Prostate gland (tissue), 2 donors: Measurements from ENCODE around the gene RBBP8NL.

Experiments used
- CTCF ChIP-seq, 4 experiments: fragments of 200-600 bp in 2 of 4; fragments of 450-650 bp in 2 of 4; sonication (generic) in 2 of 4; IDR thresholded peaks; 1 replicate in 3 of 4; 2 replicates in 1 of 4; pipeline ENCODE4 v1.5.1; 2016 to 2019; ENCODE audit warnings: antibody characterized with exemption in 4 of 4, mild to moderate bottlenecking in 2 of 4, moderate library complexity in 2 of 4
- POLR2A ChIP-seq: fragments of 450-650 bp; IDR thresholded peaks from one replicate; pipeline ENCODE4 v1.6.1; 2016; ENCODE audit warnings: antibody characterized with exemption, mild to moderate bottlenecking
- POLR2AphosphoS5 ChIP-seq: sonication (generic); formaldehyde crosslinking; IDR thresholded peaks from one replicate; pipeline ENCODE4 v1.6.1; 2017; ENCODE audit warnings: antibody characterized with exemption

DNA sequence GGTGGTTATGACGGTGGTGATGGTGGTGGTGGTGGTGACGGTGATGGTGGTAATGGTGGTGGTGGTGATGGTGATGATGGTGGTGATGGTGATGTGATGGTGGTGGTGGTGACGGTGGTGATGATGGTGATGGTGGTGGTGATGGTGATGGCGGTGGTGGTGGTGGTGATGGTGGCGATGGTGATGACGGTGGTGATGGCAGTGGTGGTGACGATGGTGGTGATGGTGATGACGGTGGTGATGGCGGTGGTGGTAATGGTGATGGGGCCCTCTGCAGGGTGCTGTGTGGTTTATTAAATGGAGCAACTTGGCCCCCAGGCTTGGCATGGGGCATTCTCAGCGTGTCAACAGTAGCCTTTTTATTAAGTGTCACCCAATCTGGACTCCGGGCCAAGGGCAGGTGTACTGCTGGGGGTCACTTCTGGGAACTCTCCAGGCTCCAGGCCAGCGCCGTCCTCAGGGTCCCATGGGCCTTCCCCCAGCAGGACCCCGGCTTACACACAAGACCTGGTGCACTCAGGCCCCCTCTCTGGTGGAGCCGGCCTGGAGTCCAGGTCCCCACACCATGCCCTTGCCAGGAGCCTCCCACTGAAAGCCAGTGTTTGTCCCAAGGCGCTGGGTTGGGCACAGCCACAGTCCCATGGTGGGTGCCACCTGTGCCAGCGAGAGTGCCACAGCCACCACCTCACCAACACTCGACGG, 29.1 kb downstream of the RBBP8NL start:
- TF ChIP-seq CTCF (IDR thresholded peaks at IDR 0.05): no peak
- no peak for TF ChIP-seq POLR2A
- no peak for TF ChIP-seq POLR2AphosphoS5
